Stimulated activated effector memory CD8-positive, alpha-beta T cell treated with anti-CD3 and anti-CD28 coated beads, Interleukin-12 subunit alpha, Interleukin-12 subunit beta, amount 100 ng/mL, for 72 hours (primary cell): ENCODE data around the gene ADH6.
"Not testable (repeated sequence)": the region's sequence is repeated elsewhere in the genome, so short reads cannot be mapped to it uniquely, and the experiment has no call there.

ENCODE experiments used
- ATAC-seq: fragments of 150-1000 bp; cut with Tn5 transposase; 2 replicates; pipeline ENCODE4 v1.10.0; 2021
- DNase-seq, 2 donors: peaks; one replicate each; pipeline ENCODE4 v3.0.0; 2021 to 2022; ENCODE audit warnings: low spot score in 2 of 2
- H3K27ac Mint-ChIP-seq: one replicate; pipeline ENCODE4 v1.8.0; 2022; ENCODE audit warnings: mild to moderate bottlenecking, mixed read lengths
- H3K36me3 Mint-ChIP-seq: one replicate; pipeline ENCODE4 v1.8.0; 2022; ENCODE audit warnings: mild to moderate bottlenecking, mixed read lengths
- H3K4me1 Mint-ChIP-seq: one replicate; pipeline ENCODE4 v1.8.0; 2022; ENCODE audit warnings: mixed read lengths
- H3K4me3 Mint-ChIP-seq: one replicate; pipeline ENCODE4 v1.8.0; 2022; ENCODE audit warnings: mild to moderate bottlenecking, mixed read lengths
- H3K9me3 Mint-ChIP-seq: one replicate; pipeline ENCODE4 v1.8.0; 2022; ENCODE audit warnings: mixed read lengths

The ADH6 gene

GRCh38 chr4:99219072-99219471, at the start of gene ADH6:
ADH6 (minus strand) TSS chr4:99219246; CDS start chr4:99219152, 94 bp downstream.
- Mint-ChIP-seq H3K4me3 (no peak within 1 kb of the TSS), H3K27ac (no peak within 1 kb of the TSS), H3K9me3 (peaks cover 6% of the 10 kb centered on the region), H3K4me1 (no peaks in the 10 kb centered on the region), H3K36me3 (no peaks in the 10 kb centered on the region)
- no peak for ATAC-seq
- no peak for DNase-seq

- ATAC-seq (no peak), DNase-seq (no peak)
- no peaks in the 10 kb centered on the region for H3K36me3 Mint-ChIP-seq
- peaks cover 9% of the 10 kb centered on the region for H3K9me3 Mint-ChIP-seq
- H3K27ac Mint-ChIP-seq = no peak overlapping the region
- no peaks in the 10 kb centered on the region for H3K4me1 Mint-ChIP-seq
- no peak overlapping the region for H3K4me3 Mint-ChIP-seq
Observed at GRCh38 chr4:99264927-99265326, 45.9 kb upstream of the ADH6 start.

- Mint-ChIP-seq H3K36me3 (no peaks in the 10 kb centered on the region), H3K4me3 (no peak overlapping the region), H3K9me3 (peaks cover 8% of the 10 kb centered on the region), H3K4me1 (no peaks in the 10 kb centered on the region), H3K27ac (no peak overlapping the region)
- ATAC-seq (no peak), DNase-seq (no peak)
Observed at GRCh38 chr4:99252746-99253145, 33.7 kb upstream of the ADH6 start.

- Mint-ChIP-seq H3K27ac (no peak overlapping the region), H3K9me3 (peaks cover 17% of the 10 kb centered on the region), H3K4me3 (no peak overlapping the region), H3K4me1 (no peaks in the 10 kb centered on the region), H3K36me3 (no peaks in the 10 kb centered on the region)
- no peak for DNase-seq
- no peak for ATAC-seq
Observed at GRCh38 chr4:99248714-99249113, 29.7 kb upstream of the ADH6 start.

- no peak overlapping the region for H3K4me3 Mint-ChIP-seq
- DNase-seq (no peak), ATAC-seq (no peak)
- H3K9me3 Mint-ChIP-seq = no peaks in the 10 kb centered on the region
- H3K4me1 Mint-ChIP-seq = no peaks in the 10 kb centered on the region
- no peak overlapping the region for H3K27ac Mint-ChIP-seq
- no peaks in the 10 kb centered on the region for H3K36me3 Mint-ChIP-seq
Observed at GRCh38 chr4:99235955-99236354, 16.9 kb upstream of the ADH6 start.

GRCh38 chr4:99234331-99235010, 15.4 kb upstream of the ADH6 start:
- ATAC-seq = no peak
- peaks cover 8% of the 10 kb centered on the region for H3K9me3 Mint-ChIP-seq

GRCh38 chr4:99233397-99233796, 14.4 kb upstream of the ADH6 start:
- H3K4me1 Mint-ChIP-seq, DNase-seq, H3K9me3 Mint-ChIP-seq, H3K4me3 Mint-ChIP-seq, H3K27ac Mint-ChIP-seq, H3K36me3 Mint-ChIP-seq, ATAC-seq: not testable (repeated sequence)

More at GRCh38 chr4:99234331-99235010, 15.4 kb upstream of the ADH6 start:
- H3K4me1 Mint-ChIP-seq = no peaks in the 10 kb centered on the region
- no peak overlapping the region for H3K4me3 Mint-ChIP-seq
- DNase-seq = no peak
- no peak overlapping the region for H3K27ac Mint-ChIP-seq
- no peaks in the 10 kb centered on the region for H3K36me3 Mint-ChIP-seq

GRCh38 chr4:99228706-99229105, 9.7 kb upstream of the ADH6 start:
- H3K9me3 Mint-ChIP-seq, H3K27ac Mint-ChIP-seq: not testable (repeated sequence)

GRCh38 chr4:99227646-99228045, 8.6 kb upstream of the ADH6 start:
- not testable (repeated sequence) for H3K27ac Mint-ChIP-seq, H3K9me3 Mint-ChIP-seq, H3K4me3 Mint-ChIP-seq, ATAC-seq, H3K4me1 Mint-ChIP-seq, H3K36me3 Mint-ChIP-seq, DNase-seq

More at GRCh38 chr4:99228706-99229105, 9.7 kb upstream of the ADH6 start:
- H3K36me3 Mint-ChIP-seq, H3K4me1 Mint-ChIP-seq, H3K4me3 Mint-ChIP-seq, ATAC-seq, DNase-seq: not testable (repeated sequence)

GRCh38 chr4:99221980-99222379, 2.9 kb upstream of the ADH6 start:
- no peak overlapping the region for H3K27ac Mint-ChIP-seq
- no peak overlapping the region for H3K4me3 Mint-ChIP-seq
- DNase-seq (no peak), ATAC-seq (no peak)
- H3K36me3 Mint-ChIP-seq = no peaks in the 10 kb centered on the region
- no peaks in the 10 kb centered on the region for H3K4me1 Mint-ChIP-seq
- peaks cover 6% of the 10 kb centered on the region for H3K9me3 Mint-ChIP-seq

- H3K4me1 Mint-ChIP-seq = no peaks in the 10 kb centered on the region
- H3K4me3 Mint-ChIP-seq = no peak overlapping the region
- peaks cover 6% of the 10 kb centered on the region for H3K9me3 Mint-ChIP-seq
- H3K27ac Mint-ChIP-seq = no peak overlapping the region
- DNase-seq = no peak
- no peak for ATAC-seq
- no peaks in the 10 kb centered on the region for H3K36me3 Mint-ChIP-seq
Observed at GRCh38 chr4:99219479-99219878, 433 bp upstream of the ADH6 start.

GRCh38 chr4:99215521-99215920, 3.5 kb downstream of the ADH6 start:
- no peak overlapping the region for H3K27ac Mint-ChIP-seq
- no peaks in the 10 kb centered on the region for H3K4me1 Mint-ChIP-seq
- ATAC-seq = no peak
- H3K36me3 Mint-ChIP-seq = no peaks in the 10 kb centered on the region
- peaks cover 2% of the 10 kb centered on the region for H3K9me3 Mint-ChIP-seq
- DNase-seq = no peak
- H3K4me3 Mint-ChIP-seq = no peak overlapping the region

- Mint-ChIP-seq H3K4me1 (no peaks in the 10 kb centered on the region), H3K9me3 (no peaks in the 10 kb centered on the region), H3K27ac (no peak overlapping the region), H3K4me3 (no peak overlapping the region), H3K36me3 (no peaks in the 10 kb centered on the region)
- no peak for DNase-seq
- ATAC-seq = no peak
Observed at GRCh38 chr4:99210789-99211188, 8.3 kb downstream of the ADH6 start.

- H3K4me1 Mint-ChIP-seq = no peaks in the 10 kb centered on the region
- no peak for ATAC-seq
- no peak overlapping the region for H3K4me3 Mint-ChIP-seq
- no peaks in the 10 kb centered on the region for H3K36me3 Mint-ChIP-seq
- no peak overlapping the region for H3K27ac Mint-ChIP-seq
- DNase-seq = no peak
- no peaks in the 10 kb centered on the region for H3K9me3 Mint-ChIP-seq
Observed at GRCh38 chr4:99209671-99210070, 9.4 kb downstream of the ADH6 start.

GRCh38 chr4:99208719-99209075, 10.3 kb downstream of the ADH6 start:
- DNase-seq (no peak), ATAC-seq (no peak)
- H3K27ac Mint-ChIP-seq = no peak overlapping the region
- no peaks in the 10 kb centered on the region for H3K9me3 Mint-ChIP-seq
- H3K4me1 Mint-ChIP-seq = no peaks in the 10 kb centered on the region
- H3K36me3 Mint-ChIP-seq = no peaks in the 10 kb centered on the region
- no peak overlapping the region for H3K4me3 Mint-ChIP-seq

GRCh38 chr4:99207911-99208718, 10.9 kb downstream of the ADH6 start:
- Mint-ChIP-seq H3K4me1 (no peaks in the 10 kb centered on the region), H3K4me3 (no peak overlapping the region), H3K9me3 (no peaks in the 10 kb centered on the region), H3K36me3 (no peaks in the 10 kb centered on the region), H3K27ac (no peak overlapping the region)
- DNase-seq (no peak), ATAC-seq (no peak)
